HepG2 (cell line): Measurements from ENCODE around the gene IER5L. TPM values are rescaled to one million over a fixed set of nuclear protein-coding genes. Genes with fewer than 3 reads are reported as not detected.
A peak's percentile ranks its signal among the peaks of the same experiment; 100 is the strongest.

Experiments
- ATAC-seq: fragments of 200-7000 bp; cut with Tn5 transposase; 3 replicates; pipeline ENCODE4 v1.9.1; 2020; ENCODE audit warnings: mild to moderate bottlenecking, moderate library complexity
- BruUV-seq: library from RNA; stranded (reverse); fragments of 400-500 nt; replicated peaks from 2 replicates; lab custom pipeline; 2021; lab: Mats Ljungman, UMichigan
- CTCF ChIA-PET: fragments of 300-600 bp; formaldehyde crosslinking; extraction: SDS; loops from one replicate; lab custom pipeline; 2021; ENCODE audit warnings: low total read pairs, inconsistent platforms, low intra/inter-chr PET ratio; lab: Yijun Ruan, JAX
- POLR2A ChIA-PET: fragments of 350-600 bp; sonication (Branson Sonifier 250); formaldehyde crosslinking; loops from one replicate; lab custom pipeline; 2020; ENCODE audit warnings: antibody characterized with exemption, inconsistent platforms; lab: Yijun Ruan, JAX
- DNase-seq: peaks from one replicate; pipeline ENCODE4 v3.0.0-alpha.2; 2015; ENCODE audit warnings: low spot score
- FAIRE-seq: peaks from 3 replicates; lab custom pipeline; 2011; peaks lifted over from hg19 to GRCh38; lab: Jason Lieb, UNC
- H2AFZ ChIP-seq: one replicate; pipeline ENCODE4 v1.6.1; 2011; ENCODE audit warnings: low read length, inconsistent platforms
- H3K27ac ChIP-seq: fragments of 300-600 bp; 3 replicates; pipeline ENCODE4 v1.8.0; 2011; ENCODE audit warnings: mixed run types, mild to moderate bottlenecking, mixed read lengths, low read length, inconsistent platforms; ENCODE audit not compliant: insufficient read depth; ENCODE audit errors: extremely low read length
- H3K27me3 ChIP-seq, 2 experiments: fragments of 200-600 bp in 1 of 2; 2 replicates in 1 of 2; 3 replicates in 1 of 2; pipeline versions ENCODE4 v1.6.0 to v1.8.0; 2011; ENCODE audit warnings: low read length in 2 of 2, mild to moderate bottlenecking in 2 of 2, moderate library complexity in 2 of 2, inconsistent platforms in 1 of 2; ENCODE audit not compliant: insufficient read depth in 2 of 2, control insufficient read depth in 1 of 2
- H3K36me3 ChIP-seq, 2 experiments: fragments of 200-600 bp in 1 of 2; replicated peaks in 1 of 2; 2 replicates in 1 of 2; 3 replicates in 1 of 2; pipeline versions ENCODE4 v1.5.1 to v1.8.0; 2011; ENCODE audit warnings: low read length in 2 of 2, inconsistent platforms in 1 of 2; ENCODE audit not compliant: insufficient read depth in 2 of 2, control insufficient read depth in 1 of 2
- H3K4me1 ChIP-seq: 2 replicates; pipeline ENCODE4 v1.5.1; 2012; ENCODE audit warnings: low read length, inconsistent platforms; ENCODE audit not compliant: insufficient read depth
- H3K4me2 ChIP-seq: 2 replicates; pipeline ENCODE4 v1.6.0; 2011; ENCODE audit warnings: low read depth, low read length, inconsistent platforms
- H3K4me3 ChIP-seq, 3 experiments: fragments of 200-600 bp in 1 of 3; sonication (generic), shearing (Covaris generic) in 1 of 3; replicated peaks in 1 of 3; 2 replicates each; pipeline ENCODE4 v1.5.1; 2011 to 2016; ENCODE audit warnings: low read length in 3 of 3, inconsistent platforms in 2 of 3, low read depth in 2 of 3, mild to moderate bottlenecking in 2 of 3, control low read depth in 1 of 3, mixed read lengths in 1 of 3; ENCODE audit not compliant: insufficient read depth in 1 of 3
- H3K79me2 ChIP-seq: one replicate; pipeline ENCODE4 v1.6.1; 2011; ENCODE audit warnings: low read length, inconsistent platforms; ENCODE audit not compliant: insufficient read depth
- H3K9ac ChIP-seq: 2 replicates; pipeline ENCODE4 v1.6.0; 2011; ENCODE audit warnings: mild to moderate bottlenecking, low read depth, low read length, inconsistent platforms; ENCODE audit not compliant: insufficient read depth
- H3K9me3 ChIP-seq: 2 replicates; pipeline ENCODE4 v1.5.1; 2012; ENCODE audit warnings: mild to moderate bottlenecking, low read length
- H4K20me1 ChIP-seq: 2 replicates; pipeline ENCODE4 v1.6.0; 2011; ENCODE audit warnings: inconsistent platforms, mild to moderate bottlenecking, low read length, moderate library complexity; ENCODE audit not compliant: insufficient read depth
- AGO2 ChIP-seq: fragments of 200-400 bp; formaldehyde crosslinking; optimal IDR thresholded peaks from 2 replicates; pipeline ENCODE3; 2017; ENCODE audit warnings: mild to moderate bottlenecking, low read depth, low read length, moderate library complexity
- EEA1 ChIP-seq: sonication (generic); formaldehyde crosslinking; IDR thresholded peaks from 2 replicates; pipeline ENCODE4 v1.5.1; 2020; ENCODE audit warnings: mild to moderate bottlenecking, missing genetic modification reagents, borderline replicate concordance
- PATZ1 ChIP-seq: sonication (generic); formaldehyde crosslinking; IDR thresholded peaks from 2 replicates; pipeline ENCODE4 v1.4.0; 2020; ENCODE audit warnings: missing genetic modification reagents
- SOX13 ChIP-seq, 3 experiments: fragments of 450-650 bp in 1 of 3; sonication (generic) in 1 of 3; formaldehyde crosslinking in 1 of 3; IDR thresholded peaks in 2 of 3; conservative IDR thresholded peaks in 1 of 3; 2 replicates each; pipeline versions ENCODE4 v1.5.0 to v1.6.1; 2016 to 2020; ENCODE audit warnings: antibody characterized with exemption in 1 of 3, mild to moderate bottlenecking in 1 of 3, missing compliant biosample characterization in 1 of 3, missing genetic modification reagents in 1 of 3, moderate library complexity in 1 of 3
- ZBTB25 ChIP-seq: IDR thresholded peaks from 2 replicates; pipeline ENCODE4 v1.6.1; 2018; ENCODE audit warnings: missing genetic modification reagents
- ZNF362 ChIP-seq: sonication (generic); formaldehyde crosslinking; IDR thresholded peaks from 2 replicates; pipeline ENCODE4 v1.4.0; 2020; ENCODE audit warnings: missing genetic modification reagents, mild to moderate bottlenecking, borderline replicate concordance
- ZNF768 ChIP-seq: sonication (generic); formaldehyde crosslinking; IDR thresholded peaks from 2 replicates; pipeline ENCODE4 v1.4.0; 2020; ENCODE audit warnings: missing genetic modification reagents
- ZSCAN9 ChIP-seq: IDR thresholded peaks from 2 replicates; pipeline ENCODE4 v1.6.1; 2016; ENCODE audit warnings: borderline replicate concordance
- WGBS: methylation state at CpG from one replicate; pipeline ENCODE4 v1.1.6; 2017; ENCODE audit warnings: low lambda C conversion rate; 5-methylcytosine and 5-hydroxymethylcytosine counted together
- in situ Hi-C: cut with HindIII; loops from 2 replicates; pipeline ENCODE4 v1.10.0; 2017; ENCODE audit warnings: low pct_unique_long_range_greater_than_20kb; ENCODE audit not compliant: extremely low pct_ligation_motif_present
- intact Hi-C: fragments of 100-400 bp; cut with micrococcal nuclease; formaldehyde crosslinking; loops from one replicate; pipeline ENCODE4 v1.10.0; 2022; ENCODE audit not compliant: unreplicated experiment
- polyA plus RNA-seq, 8 experiments: library from polyadenylated mRNA; depleted of rRNA in 3 of 8; stranded (reverse) in 7 of 8; unstranded in 1 of 8; fragments of >200 nt; fragmentation: Illumina TruSeq in 4 of 8; extraction: Trizol in 4 of 8; gene quantifications; 2 replicates each; pipeline versions ENCODE4 v1.2.1 to v1.2.3, GENCODE V29; 2011 to 2016; ENCODE audit warnings: low read depth in 4 of 8, missing spikeins in 1 of 8, mixed read lengths in 1 of 8; ENCODE audit not compliant: insufficient read depth in 1 of 8
- total RNA-seq, 5 experiments: library from RNA; depleted of rRNA; stranded (reverse); fragments of >200 nt; fragmentation: Illumina TruSeq; extraction: Trizol; gene quantifications; 2 replicates each; pipeline ENCODE4 v1.2.3, GENCODE V29; 2016; ENCODE audit warnings: low read depth in 1 of 5

IER5L gene
- total and polyA plus RNA-seq, 2 of the 13 experiments (the other 11 are each of a cell fraction or from before 2014, with no cell fraction given): 1.8 to 3.3 TPM

- no peak for TF ChIP-seq ZBTB25 (CRISPR knock-in tag)
- TF ChIP-seq EEA1 (CRISPR knock-in tag): no peak
- no peak for TF ChIP-seq SOX13 (IDR thresholded peaks at IDR 0.05)
- no peak for TF ChIP-seq SOX13 (CRISPR knock-in tag; conservative IDR thresholded peaks at IDR 0.05 in 1 of 2, IDR thresholded peaks at IDR 0.05 in 1 of 2)
- TF ChIP-seq ZSCAN9 (CRISPR knock-in tag): no peak
- TF ChIP-seq ZNF768 (CRISPR knock-in tag): no peak
- no peak for TF ChIP-seq PATZ1
Observed at GRCh38 chr9:129151469-129151868, 26.6 kb downstream of the IER5L start (continued).

- in situ Hi-C loops: no loop called here
- CTCF ChIA-PET: no interaction called here
Observed at GRCh38 chr9:129150672-129151211, 27.3 kb downstream of the IER5L start.

More at GRCh38 chr9:129150672-129151211, 27.3 kb downstream of the IER5L start:
- Histone ChIP-seq H2AFZ (no peak overlapping the region), H3K27me3 (no peaks in the 10 kb centered on the region), H3K27ac (no peak overlapping the region), H3K9me3 (no peaks in the 10 kb centered on the region), H3K4me2 (no peak overlapping the region), H3K9ac (no peak overlapping the region), H3K79me2 (no peaks in the 10 kb centered on the region), H3K36me3 (peaks cover 3 to 5% of the 10 kb centered on the region in 2 experiments; a peak in 3 of 5 replicates), H3K4me1 (peaks cover 6% of the 10 kb centered on the region), H4K20me1 (no peaks in the 10 kb centered on the region), H3K4me3 (no peak overlapping the region)
- BruUV-seq: no TSS peak
- POLR2A ChIA-PET: no interaction called here
- no peak for FAIRE-seq
- TF ChIP-seq ZNF362 (CRISPR knock-in tag) (no peak), AGO2 (peak; percentile 8)
- intact Hi-C loops: no loop called here
- DNase-seq: no peak
- WGBS: 99% methylated on average over 12 of the region's 18 CpGs
- no peak for ATAC-seq
